Measurements from ENCODE around the gene FAM53B.

- TF ChIP-seq CTCF (IDR thresholded peaks at IDR 0.05) = no peak
- no peak for TF ChIP-seq POLR2A (IDR thresholded peaks at IDR 0.05; ENCODE audit: low read depth)
- no peak for TF ChIP-seq POLR2AphosphoS5 (IDR thresholded peaks at IDR 0.05)
These were observed 12.2 kb upstream of the FAM53B start for GRCh38 chr10:124756156-124756903.

All from esophagus muscularis mucosa (tissue), 3 donors.